Neuronal stem cell (in vitro differentiated cells): ENCODE results near the gene LTBP1.

Experiments
- DNase-seq: peaks from one replicate; pipeline ENCODE4 v3.0.0-alpha.2; 2013; ENCODE audit warnings: low spot score
- H2AFZ ChIP-seq: one replicate; pipeline ENCODE4 v1.6.1; 2013; ENCODE audit warnings: mild to moderate bottlenecking, low read length, inconsistent platforms
- H2AK5ac ChIP-seq: 2 replicates; pipeline ENCODE4 v1.6.1; 2013; ENCODE audit warnings: low read depth, mild to moderate bottlenecking, inconsistent platforms, low read length, moderate library complexity, mixed read lengths
- H2BK120ac ChIP-seq: 2 replicates; pipeline ENCODE4 v1.6.1; 2013; ENCODE audit warnings: low read depth, mild to moderate bottlenecking, inconsistent platforms, low read length, moderate library complexity, mixed read lengths
- H2BK12ac ChIP-seq: one replicate; pipeline ENCODE4 v1.6.1; 2013; ENCODE audit warnings: low read length, inconsistent platforms
- H2BK15ac ChIP-seq: 2 replicates; pipeline ENCODE4 v1.6.1; 2013; ENCODE audit warnings: mild to moderate bottlenecking, low read length, inconsistent platforms, mixed read lengths
- H2BK5ac ChIP-seq: one replicate; pipeline ENCODE4 v1.6.1; 2013; ENCODE audit warnings: inconsistent platforms, mild to moderate bottlenecking, low read length, moderate library complexity
- H3K14ac ChIP-seq: one replicate; pipeline ENCODE4 v1.6.1; 2013; ENCODE audit warnings: low read length, inconsistent platforms
- H3K18ac ChIP-seq: 2 replicates; pipeline ENCODE4 v1.6.1; 2013; ENCODE audit warnings: low read length, inconsistent platforms
- H3K23ac ChIP-seq: 2 replicates; pipeline ENCODE4 v1.6.1; 2013; ENCODE audit warnings: low read depth, mild to moderate bottlenecking, mixed read lengths, low read length, inconsistent platforms; ENCODE audit not compliant: poor library complexity
- H3K27ac ChIP-seq: replicated peaks from 3 replicates; pipeline ENCODE4 v1.5.1; 2013; ENCODE audit warnings: low read length, inconsistent platforms
- H3K27me3 ChIP-seq, 3 experiments: 2 replicates each; pipeline ENCODE4 v1.6.1; 2013; ENCODE audit warnings: low read length in 3 of 3, mild to moderate bottlenecking in 2 of 3, inconsistent platforms in 1 of 3, low read depth in 1 of 3, mixed read lengths in 1 of 3, moderate library complexity in 1 of 3; ENCODE audit not compliant: control insufficient read depth in 3 of 3, insufficient read depth in 3 of 3
- H3K36me3 ChIP-seq, 2 donors: replicated peaks in 1 of 2; 2 replicates each; pipeline ENCODE4 v1.6.1; 2013; ENCODE audit warnings: low read length in 2 of 2; ENCODE audit not compliant: control insufficient read depth in 2 of 2, insufficient read depth in 2 of 2
- H3K4ac ChIP-seq: 2 replicates; pipeline ENCODE4 v1.6.1; 2013; ENCODE audit warnings: inconsistent platforms, mild to moderate bottlenecking, low read length, moderate library complexity
- H3K4me1 ChIP-seq, 2 donors: 1 replicate in 1 of 2; 2 replicates in 1 of 2; pipeline ENCODE4 v1.6.1; 2013; ENCODE audit warnings: low read length in 2 of 2, low read depth in 1 of 2; ENCODE audit not compliant: control insufficient read depth in 2 of 2, insufficient read depth in 1 of 2
- H3K4me2 ChIP-seq: one replicate; pipeline ENCODE4 v1.6.1; 2013; ENCODE audit warnings: mild to moderate bottlenecking, low read length, inconsistent platforms; ENCODE audit not compliant: insufficient read depth, poor library complexity, severe bottlenecking
- H3K4me3 ChIP-seq, 2 donors: 2 replicates each; pipeline ENCODE4 v1.5.1; 2013; ENCODE audit warnings: low read length in 2 of 2, mild to moderate bottlenecking in 2 of 2, inconsistent platforms in 1 of 2, moderate library complexity in 1 of 2
- H3K79me1 ChIP-seq: one replicate; pipeline ENCODE4 v1.6.1; 2013; ENCODE audit warnings: low read depth, mild to moderate bottlenecking, inconsistent platforms, low read length, moderate library complexity
- H3K9ac ChIP-seq: one replicate; pipeline ENCODE4 v1.6.1; 2013; ENCODE audit warnings: mild to moderate bottlenecking, low read depth, low read length, inconsistent platforms; ENCODE audit not compliant: poor library complexity
- H3K9me3 ChIP-seq, 2 donors: replicated peaks in 1 of 2; 2 replicates each; pipeline versions ENCODE3 to v1.6.1; 2013; ENCODE audit warnings: low read length in 2 of 2, mild to moderate bottlenecking in 2 of 2, inconsistent platforms in 1 of 2, low read depth in 1 of 2, mixed read lengths in 1 of 2, moderate library complexity in 1 of 2; ENCODE audit not compliant: control insufficient read depth in 2 of 2, insufficient read depth in 1 of 2
- H4K8ac ChIP-seq: one replicate; pipeline ENCODE4 v1.6.1; 2013; ENCODE audit warnings: low read depth, mild to moderate bottlenecking, inconsistent platforms, low read length, moderate library complexity
- H4K91ac ChIP-seq: one replicate; pipeline ENCODE4 v1.6.1; 2013; ENCODE audit warnings: low read length, low read depth, mild to moderate bottlenecking, inconsistent platforms; ENCODE audit not compliant: poor library complexity
- WGBS, 2 donors: extraction: QIAGEN DNeasy Blood & Tissue Kit; methylation state at CpG; one replicate each; pipeline ENCODE4 v1.1.7; 2013; ENCODE audit warnings: missing lambda C conversion rate in 2 of 2, mixed read lengths in 1 of 2; ENCODE audit not compliant: insufficient read length in 2 of 2, insufficient replicate concordance in 1 of 2; ENCODE audit errors: extremely low coverage in 2 of 2; 5-methylcytosine and 5-hydroxymethylcytosine counted together

Gene LTBP1

DNA sequence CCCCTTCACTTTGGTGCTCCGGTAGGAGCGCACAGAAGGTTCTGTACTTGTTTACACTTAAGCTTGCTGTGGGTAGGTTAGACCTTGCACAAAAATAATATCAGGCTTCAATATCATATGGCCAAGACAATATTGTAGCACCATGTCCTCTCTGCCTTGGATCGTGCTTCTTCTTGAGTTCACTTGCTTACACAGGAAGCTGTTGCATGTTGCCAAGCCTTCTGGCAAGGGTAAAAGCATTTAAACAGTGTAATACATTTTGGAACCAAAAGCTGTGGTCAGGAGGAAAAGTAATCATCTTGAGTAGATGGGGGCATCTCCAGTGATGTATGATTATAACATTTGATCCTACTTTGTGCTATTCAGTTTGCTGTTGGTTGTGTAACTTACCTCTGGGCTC, 197.5 kb downstream of the LTBP1 start:
- no peak for DNase-seq
- Histone ChIP-seq H2AK5ac (no peak overlapping the region), H3K27me3 (no peaks in the 10 kb centered on the region), H2AFZ (no peak overlapping the region), H2BK12ac (no peak overlapping the region), H3K4ac (no peak overlapping the region), H3K18ac (no peak overlapping the region), H2BK15ac (no peak overlapping the region), H3K4me2 (no peak overlapping the region), H3K9me3 (no peaks in the 10 kb centered on the region), H3K4me1 (no peaks in the 10 kb centered on the region), H3K9ac (no peak overlapping the region), H2BK5ac (no peak overlapping the region), H3K23ac (no peak overlapping the region), H4K8ac (no peak overlapping the region), H3K27ac (no peak overlapping the region), H3K79me1 (no peaks in the 10 kb centered on the region), H4K91ac (no peak overlapping the region), H3K14ac (no peak overlapping the region), H3K4me3 (no peak overlapping the region), H3K36me3 (no peaks in the 10 kb centered on the region), H2BK120ac (no peak overlapping the region)
- no CpG with 5 or more reads among the region's 3 CpGs for WGBS, 2 donors

DNA sequence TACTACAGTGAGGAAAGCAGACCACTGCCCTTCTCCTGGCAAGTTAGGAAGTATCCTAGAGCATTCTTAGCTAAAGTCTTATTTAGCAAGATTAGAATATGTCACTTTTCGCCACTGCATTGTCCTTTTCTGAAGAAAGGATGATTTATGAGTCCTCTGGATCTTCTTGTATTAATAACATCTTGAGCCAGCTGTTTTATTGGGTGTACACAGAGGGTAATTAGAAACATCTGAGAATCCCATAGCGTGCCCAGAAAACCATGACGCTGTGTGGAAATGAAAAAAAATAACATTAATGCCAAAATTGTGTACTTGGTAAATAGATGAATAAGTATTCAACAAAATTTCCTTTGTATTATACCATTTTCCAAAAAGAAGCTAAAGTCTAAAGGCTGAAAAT, 198.7 kb downstream of the LTBP1 start:
- H2AFZ ChIP-seq, result no peak overlapping the region
- no peak overlapping the region for H3K23ac ChIP-seq
- WGBS, 2 donors, result no CpG with 5 or more reads among the region's 3 CpGs
- no peaks in the 10 kb centered on the region for H3K9me3 ChIP-seq
- no peaks in the 10 kb centered on the region for H3K79me1 ChIP-seq
- H3K4me3 ChIP-seq, result no peak overlapping the region
- no peak overlapping the region for H3K18ac ChIP-seq
- H3K27ac ChIP-seq, result no peak overlapping the region
- no peak overlapping the region for H3K9ac ChIP-seq
- no peak overlapping the region for H2BK120ac ChIP-seq
- H4K8ac ChIP-seq, result no peak overlapping the region
- no peaks in the 10 kb centered on the region for H3K4me1 ChIP-seq
- H3K14ac ChIP-seq, result no peak overlapping the region
- no peak overlapping the region for H2BK5ac ChIP-seq
- no peak for DNase-seq
- H2BK12ac ChIP-seq, result no peak overlapping the region
- H2AK5ac ChIP-seq, result no peak overlapping the region
- H2BK15ac ChIP-seq, result no peak overlapping the region
- no peaks in the 10 kb centered on the region for H3K36me3 ChIP-seq
- H3K27me3 ChIP-seq, result no peaks in the 10 kb centered on the region
- H3K4me2 ChIP-seq, result no peak overlapping the region
- no peak overlapping the region for H3K4ac ChIP-seq
- no peak overlapping the region for H4K91ac ChIP-seq

DNA sequence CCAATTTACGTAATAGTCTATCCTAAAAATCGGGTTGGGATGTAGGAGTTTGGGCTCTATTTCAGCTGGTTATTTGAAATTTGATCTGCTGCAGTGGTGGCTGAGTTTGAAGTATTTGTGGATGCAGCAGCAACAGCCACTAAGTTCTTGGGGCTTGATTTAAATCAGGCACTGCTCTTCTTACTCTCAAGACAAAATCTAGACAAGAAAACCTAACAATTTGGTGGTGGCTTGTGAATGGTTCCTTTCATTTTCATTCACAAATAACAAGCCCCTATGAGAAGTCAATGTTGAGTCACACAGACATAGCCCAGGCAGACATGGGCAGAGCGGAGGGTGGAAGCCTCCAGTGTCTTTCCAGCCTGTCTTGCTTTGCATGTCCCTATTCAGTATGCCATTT, 199.3 kb downstream of the LTBP1 start:
- H3K23ac ChIP-seq, result no peak overlapping the region
- H3K27me3 ChIP-seq, result no peaks in the 10 kb centered on the region
- no peak overlapping the region for H3K9ac ChIP-seq
- H2BK12ac ChIP-seq, result no peak overlapping the region
- no peaks in the 10 kb centered on the region for H3K79me1 ChIP-seq
- H3K36me3 ChIP-seq, result no peaks in the 10 kb centered on the region
- no peak overlapping the region for H4K91ac ChIP-seq
- no peak overlapping the region for H3K27ac ChIP-seq
- no peak overlapping the region for H2BK5ac ChIP-seq
- H3K4me3 ChIP-seq, result no peak overlapping the region
- no peaks in the 10 kb centered on the region for H3K4me1 ChIP-seq
- H2BK120ac ChIP-seq, result no peak overlapping the region
- no peak for DNase-seq
- H2AFZ ChIP-seq, result no peak overlapping the region
- H3K18ac ChIP-seq, result no peak overlapping the region
- no CpG with 5 or more reads among the region's 3 CpGs for WGBS, 2 donors
- H2BK15ac ChIP-seq, result no peak overlapping the region
- H3K9me3 ChIP-seq, result no peaks in the 10 kb centered on the region
- H3K4ac ChIP-seq, result no peak overlapping the region
- H2AK5ac ChIP-seq, result no peak overlapping the region
- no peak overlapping the region for H3K14ac ChIP-seq
- no peak overlapping the region for H3K4me2 ChIP-seq
- H4K8ac ChIP-seq, result no peak overlapping the region

DNA sequence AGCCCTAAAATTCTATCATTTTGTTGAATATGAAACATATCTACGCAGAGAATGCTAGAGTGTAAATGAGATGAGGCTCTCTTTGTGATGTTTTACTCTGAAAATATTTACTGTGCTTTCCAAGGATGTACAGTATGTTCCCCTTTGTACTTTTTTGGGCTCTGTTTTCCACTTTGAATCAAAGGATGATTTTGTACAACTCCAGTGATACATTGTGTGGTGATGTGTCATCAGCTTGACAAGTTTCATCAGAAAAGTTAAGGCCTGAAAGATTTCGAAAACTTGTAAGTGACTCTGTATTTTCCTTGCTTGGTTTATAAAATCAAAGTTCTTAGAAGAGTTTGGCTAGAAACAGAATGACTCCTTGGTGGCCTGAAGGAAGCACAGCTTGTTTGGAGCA, 206.3 kb downstream of the LTBP1 start:
- Histone ChIP-seq H3K79me1 (no peaks in the 10 kb centered on the region), H2BK12ac (no peak overlapping the region), H4K8ac (no peak overlapping the region), H3K27ac (no peak overlapping the region), H3K18ac (no peak overlapping the region), H2AFZ (no peak overlapping the region), H3K4me1 (no peaks in the 10 kb centered on the region), H4K91ac (no peak overlapping the region), H2BK15ac (no peak overlapping the region), H3K36me3 (peaks cover 0 to 2% of the 10 kb centered on the region in 2 donors), H2BK120ac (no peak overlapping the region), H3K14ac (no peak overlapping the region), H2AK5ac (no peak overlapping the region), H3K27me3 (no peaks in the 10 kb centered on the region), H3K4me3 (no peak overlapping the region), H3K23ac (no peak overlapping the region), H3K9me3 (no peaks in the 10 kb centered on the region), H2BK5ac (no peak overlapping the region), H3K4ac (no peak overlapping the region), H3K4me2 (no peak overlapping the region), H3K9ac (no peak overlapping the region)
- no peak for DNase-seq
- no CpG with 5 or more reads among the region's 2 CpGs for WGBS, 2 donors
